ENCODE results near the gene ASB13.
A peak's percentile ranks its signal among the peaks of the same experiment; 100 is the strongest.

GRCh38 chr10:5666008-5666840, at the start of gene ASB13:
- TF ChIP-seq CTCF (conservative IDR thresholded peaks at IDR 0.05; ENCODE audit: low read depth in 2 of 2) (0 out of 4 replicates have a peak, but pooled peaks of 1 of the 2 experiments have one; percentile 7), POLR2AphosphoS5 (IDR thresholded peaks at IDR 0.05; ENCODE audit: low read depth) (peak; percentile 54; the same call in 1 of the 2 replicates), EZH2 (IDR thresholded peaks at IDR 0.05; ENCODE audit: low read depth, unreplicated experiment) (no peak), JUNB (IDR thresholded peaks at IDR 0.05; ENCODE audit: unreplicated experiment) (no peak), REST (IDR thresholded peaks at IDR 0.05; ENCODE audit: unreplicated experiment) (no peak), ZNF114 (CRISPR knock-in tag; IDR thresholded peaks at IDR 0.05) (no peak), ZNF331 (CRISPR knock-in tag; IDR thresholded peaks at IDR 0.05; ENCODE audit: low read depth) (no peak), EZH2phosphoT487 (IDR thresholded peaks at IDR 0.05; ENCODE audit: unreplicated experiment) (no peak), CREB1 (CRISPR knock-in tag; IDR thresholded peaks at IDR 0.05; ENCODE audit: low read depth) (peak; percentile 85), ZNF462 (CRISPR knock-in tag; IDR thresholded peaks at IDR 0.05) (no peak), ETS1 (IDR thresholded peaks at IDR 0.05) (peak; percentile 43; the same call in 1 of the 2 replicates), STAT1 (IDR thresholded peaks at IDR 0.05; ENCODE audit: unreplicated experiment) (no peak)

All from GM23338 (cell line).